HG03520 (cell line): ENCODE measurements around the gene LRRC61.

Experiments used
- ATAC-seq: cut with Tn5 transposase; IDR thresholded peaks from one replicate; pipeline ENCODE4 v1.9.1; 2021; ENCODE audit warnings: mild to moderate bottlenecking, moderate library complexity; ENCODE audit not compliant: unreplicated experiment

Gene LRRC61

DNA sequence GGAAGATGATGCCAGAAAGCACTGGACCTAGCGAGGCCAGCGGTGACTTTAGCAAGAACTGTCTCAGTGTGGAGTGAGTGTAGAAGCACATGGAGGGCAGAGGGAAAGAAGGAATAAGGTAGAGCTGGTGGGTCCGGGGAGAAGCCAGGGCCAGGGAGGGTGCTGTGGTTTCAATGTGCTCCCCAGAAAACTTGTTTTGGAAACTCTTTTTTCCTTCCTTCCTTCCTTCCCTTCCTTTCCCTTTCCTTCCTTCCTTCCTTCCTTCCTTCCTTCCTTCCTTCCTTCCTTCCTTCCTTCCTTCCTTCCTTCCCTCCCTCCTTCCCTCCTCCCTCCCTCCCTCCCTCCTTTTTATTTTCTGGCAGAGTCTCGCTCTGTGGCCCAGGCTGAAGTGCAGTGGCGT lies 23.8 kb downstream of the LRRC61 start:
- no peak for ATAC-seq

DNA sequence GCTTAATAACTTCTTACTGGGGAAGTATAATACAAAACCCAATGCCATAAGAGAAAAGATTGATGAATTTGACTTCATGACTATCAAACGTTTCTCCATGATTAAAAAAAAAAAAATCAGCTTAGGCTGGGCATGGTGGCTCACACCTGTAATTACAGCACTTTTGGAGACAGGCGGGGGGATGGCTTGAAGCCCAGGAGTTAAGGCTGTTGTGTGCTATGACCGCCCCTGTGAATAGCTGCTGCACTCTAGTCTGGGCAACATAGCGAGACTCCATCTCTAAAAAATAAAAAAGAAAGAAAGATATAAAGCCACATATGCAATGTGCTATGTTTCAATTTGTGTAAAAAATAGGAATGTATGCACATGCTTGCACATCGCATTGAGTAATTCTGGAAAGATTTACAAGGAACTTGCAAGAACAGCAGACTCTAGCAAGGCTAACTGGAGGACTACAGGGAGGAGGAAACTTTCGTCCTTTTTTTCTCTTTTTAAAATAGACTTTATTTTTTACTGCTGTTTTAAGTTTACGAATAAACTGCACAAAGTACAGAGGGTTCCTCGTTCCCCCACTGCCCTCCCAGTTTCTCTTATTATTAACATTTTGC lies 28.5 kb downstream of the LRRC61 start:
- ATAC-seq, result no peak

DNA sequence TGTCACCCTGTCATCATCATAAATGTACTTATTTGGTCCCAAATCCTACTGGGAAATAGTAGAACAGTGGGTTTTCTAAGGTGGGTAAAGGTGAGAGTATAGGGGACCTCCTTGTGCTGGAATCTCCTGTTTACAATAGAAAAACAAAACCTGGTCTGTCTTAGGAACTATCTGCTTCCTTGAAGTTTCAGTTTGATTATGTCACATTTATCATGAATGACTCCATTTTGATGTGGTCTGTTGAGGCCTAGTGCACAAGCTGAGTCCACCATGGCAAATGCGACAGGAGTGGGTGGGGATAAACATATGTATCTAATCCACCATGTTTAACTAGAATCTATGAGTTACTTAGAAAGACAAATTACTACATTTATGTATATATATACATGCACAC lies 32.5 kb downstream of the LRRC61 start:
- ATAC-seq, result no peak

GRCh38 chr7:150356265-150356897 lies 33.2 kb downstream of the LRRC61 start:
- ATAC-seq, result no peak

DNA sequence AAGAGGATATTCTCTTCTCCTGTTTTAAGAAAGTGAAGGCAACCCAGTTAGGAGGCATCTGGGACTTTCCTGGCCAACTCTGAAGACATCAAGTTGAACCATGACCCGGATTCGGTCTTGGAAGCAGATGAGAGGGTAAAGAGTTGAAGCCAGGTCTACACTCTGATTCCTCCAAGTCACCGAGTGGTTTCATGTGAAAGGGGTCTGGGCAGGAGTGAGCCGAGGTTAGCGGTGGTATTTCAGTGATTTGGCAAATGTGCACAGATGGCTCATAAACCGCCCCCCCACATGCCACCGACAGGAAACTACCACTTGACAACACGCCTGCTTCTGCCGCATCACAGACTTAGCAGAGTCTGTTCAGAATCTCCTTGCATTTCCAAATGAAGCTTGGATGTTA lies 34.1 kb downstream of the LRRC61 start:
- no peak for ATAC-seq

GRCh38 chr7:150357771-150358427 lies 34.7 kb downstream of the LRRC61 start:
- ATAC-seq, result no peak

DNA sequence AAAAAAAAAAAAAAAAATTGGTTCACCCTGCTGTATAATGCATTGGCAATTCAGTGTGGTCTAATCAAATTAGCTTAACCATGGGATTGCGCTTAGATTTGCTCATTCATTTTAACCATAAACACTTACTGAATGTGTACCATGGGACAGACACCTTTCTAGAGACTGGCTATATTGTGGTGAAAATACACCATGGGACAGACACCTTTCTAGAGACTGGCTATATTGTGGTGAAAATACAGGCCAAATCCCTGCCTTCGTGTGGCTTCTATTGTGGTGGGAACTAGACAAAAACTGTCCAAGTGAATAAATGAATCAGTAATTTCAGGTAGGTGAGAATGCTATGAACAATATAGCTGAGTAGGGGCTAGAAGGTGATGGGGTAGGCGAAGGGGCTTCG lies 35.3 kb downstream of the LRRC61 start:
- ATAC-seq, result no peak

DNA sequence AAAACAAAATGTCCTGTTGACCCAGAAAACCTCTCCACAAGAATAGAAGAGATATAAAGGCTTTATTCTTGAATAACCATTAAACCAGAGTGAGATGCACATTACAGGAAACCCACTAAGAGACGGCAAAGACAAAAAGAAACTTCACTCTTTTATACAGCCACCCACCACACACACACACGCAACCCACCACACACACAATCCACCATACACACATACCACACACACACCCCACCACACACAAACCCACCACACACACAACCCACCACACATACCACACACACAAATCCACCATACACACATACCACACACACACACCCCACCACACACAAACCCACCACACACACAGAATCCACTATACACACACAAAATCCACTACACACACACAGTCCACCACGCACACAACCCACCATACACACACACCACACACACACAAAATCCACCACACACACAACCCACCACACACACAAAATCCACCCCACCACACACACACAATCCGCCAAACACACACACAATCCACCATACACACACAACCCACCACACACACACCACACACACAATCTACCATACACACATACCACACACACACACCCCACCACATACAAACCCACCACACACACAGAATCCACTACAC lies 36.0 kb downstream of the LRRC61 start:
- ATAC-seq, result no peak

GRCh38 chr7:150359622-150360362 lies 36.6 kb downstream of the LRRC61 start:
- ATAC-seq, result no peak

- ATAC-seq, result no peak
Observed at GRCh38 chr7:150360363-150361058, 37.4 kb downstream of the LRRC61 start.

- no peak for ATAC-seq
Observed at GRCh38 chr7:150361402-150361801, 38.2 kb downstream of the LRRC61 start.

GRCh38 chr7:150361807-150362621 lies 38.9 kb downstream of the LRRC61 start:
- ATAC-seq, result no peak

DNA sequence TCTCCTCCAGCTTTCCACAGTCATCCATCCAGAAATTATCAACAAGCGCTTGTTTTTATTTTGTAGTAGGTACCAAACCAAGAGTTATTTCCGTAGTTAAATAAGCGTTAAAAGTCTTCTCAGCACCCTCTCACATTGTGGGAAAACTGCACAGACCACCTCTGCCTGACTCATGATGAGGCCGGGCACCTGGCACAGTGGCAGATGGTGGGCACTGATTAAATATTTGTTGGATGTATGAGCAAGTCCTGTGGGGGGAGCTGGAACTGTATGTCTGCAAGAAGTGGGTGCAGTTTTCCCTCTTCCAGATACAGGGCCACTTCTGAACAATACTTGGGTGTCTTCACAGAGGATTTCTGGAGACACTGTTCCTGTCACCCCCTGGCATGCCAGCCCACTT lies 40.2 kb downstream of the LRRC61 start:
- no peak for ATAC-seq

GRCh38 chr7:150363872-150364271 lies 40.7 kb downstream of the LRRC61 start:
- no peak for ATAC-seq

- no peak for ATAC-seq
Observed at GRCh38 chr7:150365194-150365593, 42.0 kb downstream of the LRRC61 start.

GRCh38 chr7:150365673-150366398 lies 42.7 kb downstream of the LRRC61 start:
- no peak for ATAC-seq

- ATAC-seq, result no peak
Observed at GRCh38 chr7:150367677-150368095, 44.5 kb downstream of the LRRC61 start.

DNA sequence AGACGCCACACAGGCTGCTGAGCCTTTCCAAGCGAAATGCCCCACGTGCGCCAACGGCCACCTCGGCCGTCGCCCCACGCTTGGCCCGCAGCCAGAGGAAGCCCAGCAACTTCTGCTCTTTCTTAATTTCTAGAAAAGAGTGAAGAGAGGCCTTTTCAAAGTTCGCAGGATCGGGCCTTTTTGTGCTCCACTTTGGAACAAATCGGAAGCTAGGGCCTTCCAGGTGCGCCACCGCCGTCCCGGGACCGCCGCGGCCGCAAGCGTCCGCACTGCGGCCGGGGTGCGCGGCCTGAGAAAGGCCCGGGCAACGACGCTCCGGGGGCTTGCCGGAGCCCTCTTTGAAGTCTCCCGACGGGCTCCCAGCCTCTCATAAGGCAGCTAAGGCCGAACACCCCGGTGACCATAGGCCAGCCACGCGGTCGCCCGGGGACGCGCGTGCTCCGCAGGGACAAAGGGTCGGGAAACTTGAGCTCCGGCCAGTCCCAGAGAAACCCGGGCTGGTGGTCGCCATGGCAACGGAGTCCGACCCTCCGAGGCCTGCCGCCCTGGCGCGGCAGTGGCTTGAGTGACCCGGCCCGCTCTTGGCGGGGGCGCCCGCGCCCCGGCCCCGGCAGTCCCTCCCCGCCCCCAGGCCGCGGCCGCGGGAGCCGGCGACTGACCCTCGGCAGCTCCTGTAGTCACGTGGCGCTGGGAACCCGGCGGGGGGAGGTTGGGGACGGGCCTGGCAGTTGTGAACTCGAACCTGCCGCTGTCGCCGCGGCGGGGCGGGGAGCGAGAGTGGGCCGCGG lies 45.1 kb downstream of the LRRC61 start, which contains the start of gene REPIN1:
Gene REPIN1, plus strand, starts transcription at position 727 of the 788 bp plus-strand sequence. CDS start 890 bp downstream, outside the sequence.
- ATAC-seq, result peak; percentile 54
